CD1c-positive myeloid dendritic cell (primary cell): ENCODE results near the gene CNGA1.

Experiments
- DNase-seq: peaks from one replicate; pipeline ENCODE4 v3.0.0-alpha.2; 2016; ENCODE audit errors: extremely low spot score

Gene CNGA1

DNA sequence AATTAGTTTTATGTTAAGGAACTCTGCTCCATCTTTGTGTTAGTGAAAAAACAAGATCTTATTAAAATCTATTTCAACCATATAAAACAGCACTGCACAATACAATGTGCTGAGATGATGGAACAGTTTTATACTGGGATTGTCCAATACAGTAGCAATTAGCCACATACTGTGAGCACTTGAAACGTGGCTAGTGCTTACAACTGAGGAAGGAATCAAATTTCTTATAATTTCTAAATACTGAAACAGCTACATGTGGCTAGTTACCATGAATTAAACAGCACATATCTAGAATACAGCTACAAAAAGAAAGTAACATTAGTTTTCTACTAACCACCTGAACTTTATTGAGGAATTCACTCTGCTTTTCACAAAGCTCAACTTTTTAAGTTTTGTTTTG is 116.8 kb downstream of the CNGA1 start:
- no peak for DNase-seq

- DNase-seq, result no peak
Measured at GRCh38 chr4:47891928-47892327, 124.6 kb downstream of the CNGA1 start.
